GM13976 (cell line): ENCODE results near the gene CRYBA1.
A peak's percentile ranks its signal among the peaks of the same experiment; 100 is the strongest.

Experiments
- DNase-seq: peaks from one replicate; pipeline ENCODE4 v3.0.0; 2012; ENCODE audit warnings: low spot score
- CTCF ChIP-seq: IDR thresholded peaks from 2 replicates; pipeline ENCODE4 v1.5.1; 2012; ENCODE audit warnings: borderline replicate concordance, mild to moderate bottlenecking; ENCODE audit not compliant: insufficient read depth; ENCODE audit errors: extremely low read depth, missing control alignments, control extremely low read depth
- in situ Hi-C: fragments of 300-500 bp; cut with MboI; formaldehyde crosslinking; loops from one replicate; pipeline ENCODE4 v1.12.0; 2022; ENCODE audit warnings: low sequenced_read_pairs, mixed read lengths, inconsistent platforms; ENCODE audit not compliant: unreplicated experiment

Gene CRYBA1

GRCh38 chr17:29243792-29244191 is 2.9 kb upstream of the CRYBA1 start:
- peak; percentile 58 for DNase-seq

GRCh38 chr17:29245401-29245800 is 1.3 kb upstream of the CRYBA1 start:
- no peak for TF ChIP-seq CTCF
- no peak for DNase-seq
- in situ Hi-C loops = no loop called here

More at GRCh38 chr17:29243792-29244191, 2.9 kb upstream of the CRYBA1 start:
- peak; percentile 24 for TF ChIP-seq CTCF
- in situ Hi-C loops = no loop called here

GRCh38 chr17:29247219-29247618 is 560 bp downstream of the CRYBA1 start:
- no peak for TF ChIP-seq CTCF
- in situ Hi-C loops = no loop called here
- no peak for DNase-seq

GRCh38 chr17:29248845-29249244 is 2.2 kb downstream of the CRYBA1 start:
- in situ Hi-C loops = no loop called here
- no peak for DNase-seq
- no peak for TF ChIP-seq CTCF

GRCh38 chr17:29250666-29251065 is 4.0 kb downstream of the CRYBA1 start:
- in situ Hi-C loops = no loop called here
- TF ChIP-seq CTCF = no peak
- no peak for DNase-seq

GRCh38 chr17:29251184-29251583 is 4.5 kb downstream of the CRYBA1 start:
- no peak for TF ChIP-seq CTCF
- no peak for DNase-seq
- in situ Hi-C loops = no loop called here
